Thoracic aorta endothelial cell (primary cell): Measurements from ENCODE around the gene DRC3. TPM values are rescaled to one million over a fixed set of nuclear protein-coding genes. Genes with fewer than 3 reads are reported as not detected.

Experiments
- total RNA-seq: library from RNA; depleted of rRNA; stranded (reverse); fragments of >200 nt; gene quantifications from 2 replicates; pipeline ENCODE4 v1.2.3, GENCODE V29; 2012

DRC3 gene
- total RNA-seq = 1.3 and 1.9 TPM in 2 replicates

GRCh38 chr17:17972126-17972951, at the start of gene DRC3, which contains the start of gene TOM1L2:
DRC3 (plus strand) TSS chr17:17972862; CDS start chr17:17977599, 4,737 bp downstream.
TOM1L2 (minus strand) TSS chr17:17972400; CDS start chr17:17972313, 87 bp downstream.

GRCh38 chr17:18038861-18039534, 66.3 kb downstream of the DRC3 start, which contains the start of the genes ATPAF2 and GID4:
ATPAF2 (minus strand) TSS chr17:18039168; CDS start chr17:18039013, 155 bp downstream.
GID4 (plus strand) TSS chr17:18039408; CDS start chr17:18039465, 57 bp downstream.

Other genes starting within 250 kb of the DRC3 start
- 38.3 and 49.1 TPM in 2 replicates for gene SREBF1, start 135.9 kb upstream of the DRC3 start, total RNA-seq
- 28.6 and 42.4 TPM in 2 replicates for gene TOM1L2, start 462 bp upstream of the DRC3 start, total RNA-seq
- gene ATPAF2, start 66.3 kb downstream of the DRC3 start, total RNA-seq = 20.1 and 23.1 TPM in 2 replicates
- gene GID4, start 66.5 kb downstream of the DRC3 start, total RNA-seq = 8.1 and 11.2 TPM in 2 replicates
- gene DRG2, start 115.1 kb downstream of the DRC3 start, total RNA-seq = 36.6 and 47.3 TPM in 2 replicates
- 0.22 and 0.27 TPM in 2 replicates for gene MYO15A, start 135.9 kb downstream of the DRC3 start, total RNA-seq
- gene ALKBH5, start 211.0 kb downstream of the DRC3 start, total RNA-seq = 100 and 115 TPM in 2 replicates